Hepatocyte (in vitro differentiated cells): ENCODE results near the gene RASAL3. TPM values are rescaled to one million over a fixed set of nuclear protein-coding genes. Genes with fewer than 3 reads are reported as not detected.

ENCODE experiments used
- DNase-seq: peaks from one replicate; pipeline ENCODE4 v3.0.0-alpha.2; 2016; ENCODE audit warnings: low spot score
- H2AFZ ChIP-seq: fragments of 200-600 bp; sonication (generic); 2 replicates; pipeline ENCODE4 v1.6.0; 2016; ENCODE audit warnings: antibody characterized with exemption, mild to moderate bottlenecking
- H3K27ac ChIP-seq: fragments of 200-600 bp; sonication (generic); 2 replicates; pipeline ENCODE4 v1.5.1; 2016; ENCODE audit warnings: mild to moderate bottlenecking
- H3K27me3 ChIP-seq: fragments of 200-600 bp; sonication (generic); 2 replicates; pipeline ENCODE4 v1.6.1; 2016
- H3K36me3 ChIP-seq: fragments of 200-600 bp; sonication (generic); replicated peaks from 2 replicates; pipeline ENCODE4 v1.5.1; 2016; ENCODE audit warnings: low read depth; ENCODE audit not compliant: insufficient read depth
- H3K4me1 ChIP-seq: fragments of 200-600 bp; sonication (generic); 2 replicates; pipeline ENCODE4 v1.5.1; 2016; ENCODE audit warnings: mild to moderate bottlenecking, moderate library complexity; ENCODE audit not compliant: insufficient read depth
- H3K4me2 ChIP-seq: fragments of 200-600 bp; sonication (generic); 2 replicates; pipeline ENCODE4 v1.6.0; 2016
- H3K4me3 ChIP-seq: fragments of 200-600 bp; sonication (generic); 2 replicates; pipeline ENCODE4 v1.5.1; 2016; ENCODE audit warnings: mild to moderate bottlenecking
- H3K79me2 ChIP-seq: fragments of 200-600 bp; sonication (generic); 2 replicates; pipeline ENCODE4 v1.6.0; 2017; ENCODE audit warnings: mild to moderate bottlenecking
- H3K9me2 ChIP-seq: fragments of 200-600 bp; sonication (generic); replicated peaks from 2 replicates; pipeline ENCODE4 v1.6.0; 2017; ENCODE audit warnings: mild to moderate bottlenecking; ENCODE audit not compliant: insufficient read depth
- H3K9me3 ChIP-seq: fragments of 200-600 bp; sonication (generic); 2 replicates; pipeline ENCODE4 v1.5.1; 2016; ENCODE audit warnings: low read depth, mild to moderate bottlenecking
- H4K20me1 ChIP-seq: fragments of 200-600 bp; sonication (generic); 2 replicates; pipeline ENCODE4 v1.6.0; 2016; ENCODE audit warnings: mild to moderate bottlenecking; ENCODE audit not compliant: insufficient read depth, poor library complexity, severe bottlenecking
- EZH2 ChIP-seq: fragments of 200-600 bp; sonication (generic); IDR thresholded peaks from 2 replicates; pipeline ENCODE4 v1.6.1; 2016; ENCODE audit warnings: antibody characterized with exemption, mild to moderate bottlenecking, borderline replicate concordance
- EZH2phosphoT487 ChIP-seq: fragments of 200-600 bp; sonication (generic); IDR thresholded peaks from one replicate; pipeline ENCODE4 v1.6.1; 2018; ENCODE audit warnings: antibody characterized with exemption, mild to moderate bottlenecking, low read depth, moderate library complexity; ENCODE audit not compliant: unreplicated experiment, severe bottlenecking
- WGBS: methylation state at CpG from one replicate; pipeline ENCODE4 v1.1.6; 2016; ENCODE audit warnings: low lambda C conversion rate; ENCODE audit errors: missing lambda C conversion rate; 5-methylcytosine and 5-hydroxymethylcytosine counted together
- polyA plus RNA-seq: library from polyadenylated mRNA; unstranded; fragments of >200 nt; fragmentation: Nextera tagmentation; extraction: Ambion mirVana; gene quantifications from 2 replicates; pipeline ENCODE4 v1.2.1, GENCODE V29; 2016
- total RNA-seq: library from RNA; depleted of rRNA; stranded (reverse); fragments of >200 nt; gene quantifications from 2 replicates; pipeline ENCODE4 v1.2.3, GENCODE V29; 2014
- TF ChIP-seq, protein P1 (sequence below): fragments of 200-600 bp; sonication (generic); IDR thresholded peaks from 2 replicates; pipeline ENCODE4 v1.5.1; 2016; ENCODE audit warnings: antibody characterized with exemption, mild to moderate bottlenecking; ENCODE audit not compliant: poor library complexity

The RASAL3 gene
- total and polyA plus RNA-seq, 2 experiments from 2014 or later = 0.07 to 0.23 TPM

DNA sequence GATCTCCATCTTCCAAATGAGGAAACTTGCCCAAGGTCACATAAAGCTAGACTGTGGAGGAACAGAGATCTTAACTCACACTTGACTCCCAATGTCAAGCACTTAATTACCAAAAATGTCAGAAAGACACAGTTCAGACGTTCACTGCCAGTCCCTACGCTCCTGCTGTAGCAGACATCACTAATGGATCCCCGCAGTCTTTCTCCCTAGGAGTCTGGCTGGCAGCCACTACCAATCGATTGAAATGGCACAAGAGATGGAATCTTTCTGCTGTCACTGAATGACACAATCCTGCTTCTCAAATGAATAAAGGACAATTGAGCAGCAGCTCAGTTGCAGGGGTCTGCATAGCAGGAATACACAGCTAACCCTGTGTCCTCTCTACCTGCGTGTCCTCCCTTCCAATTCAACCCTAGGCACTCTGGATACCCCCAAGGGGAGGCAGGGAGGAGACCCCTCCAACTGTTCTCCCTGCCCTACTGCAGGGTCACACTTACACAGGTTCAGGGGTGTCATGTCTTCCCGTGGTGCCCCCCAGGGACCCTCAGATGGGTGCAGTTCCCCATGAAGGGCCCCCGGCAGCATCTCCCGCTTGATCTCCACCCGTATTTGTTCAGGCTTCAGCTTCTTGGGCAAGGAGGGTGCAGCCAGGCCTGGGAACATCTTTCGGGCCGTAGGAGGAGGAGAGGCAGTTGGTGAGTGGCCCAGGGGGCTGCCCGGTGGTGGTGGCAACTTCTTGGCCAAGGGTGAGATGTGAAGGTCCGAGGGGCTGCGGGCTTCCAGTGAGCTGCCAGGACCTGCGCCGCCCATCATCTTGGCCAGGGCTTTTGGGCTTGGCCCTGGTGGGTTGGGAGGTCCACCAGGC, 37.6 kb downstream of the RASAL3 start:
- Histone ChIP-seq H2AFZ (no peak overlapping the region), H3K27me3 (no peaks in the 10 kb centered on the region), H3K4me1 (peaks cover 10% of the 10 kb centered on the region), H3K4me2 (no peak overlapping the region), H3K9me3 (no peaks in the 10 kb centered on the region), H3K27ac (no peak overlapping the region), H4K20me1 (no peaks in the 10 kb centered on the region), H3K9me2 (no peaks in the 10 kb centered on the region), H3K79me2 (peaks cover 38% of the 10 kb centered on the region), H3K4me3 (no peak overlapping the region), H3K36me3 (no peaks in the 10 kb centered on the region)
- WGBS = 91% methylated on average over 16 of the region's 16 CpGs
- no peak for TF ChIP-seq EZH2
- no peak for TF ChIP-seq EZH2phosphoT487
- TF ChIP-seq, protein P1, sequence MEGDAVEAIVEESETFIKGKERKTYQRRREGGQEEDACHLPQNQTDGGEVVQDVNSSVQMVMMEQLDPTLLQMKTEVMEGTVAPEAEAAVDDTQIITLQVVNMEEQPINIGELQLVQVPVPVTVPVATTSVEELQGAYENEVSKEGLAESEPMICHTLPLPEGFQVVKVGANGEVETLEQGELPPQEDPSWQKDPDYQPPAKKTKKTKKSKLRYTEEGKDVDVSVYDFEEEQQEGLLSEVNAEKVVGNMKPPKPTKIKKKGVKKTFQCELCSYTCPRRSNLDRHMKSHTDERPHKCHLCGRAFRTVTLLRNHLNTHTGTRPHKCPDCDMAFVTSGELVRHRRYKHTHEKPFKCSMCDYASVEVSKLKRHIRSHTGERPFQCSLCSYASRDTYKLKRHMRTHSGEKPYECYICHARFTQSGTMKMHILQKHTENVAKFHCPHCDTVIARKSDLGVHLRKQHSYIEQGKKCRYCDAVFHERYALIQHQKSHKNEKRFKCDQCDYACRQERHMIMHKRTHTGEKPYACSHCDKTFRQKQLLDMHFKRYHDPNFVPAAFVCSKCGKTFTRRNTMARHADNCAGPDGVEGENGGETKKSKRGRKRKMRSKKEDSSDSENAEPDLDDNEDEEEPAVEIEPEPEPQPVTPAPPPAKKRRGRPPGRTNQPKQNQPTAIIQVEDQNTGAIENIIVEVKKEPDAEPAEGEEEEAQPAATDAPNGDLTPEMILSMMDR = no peak
- no peak for DNase-seq

DNA sequence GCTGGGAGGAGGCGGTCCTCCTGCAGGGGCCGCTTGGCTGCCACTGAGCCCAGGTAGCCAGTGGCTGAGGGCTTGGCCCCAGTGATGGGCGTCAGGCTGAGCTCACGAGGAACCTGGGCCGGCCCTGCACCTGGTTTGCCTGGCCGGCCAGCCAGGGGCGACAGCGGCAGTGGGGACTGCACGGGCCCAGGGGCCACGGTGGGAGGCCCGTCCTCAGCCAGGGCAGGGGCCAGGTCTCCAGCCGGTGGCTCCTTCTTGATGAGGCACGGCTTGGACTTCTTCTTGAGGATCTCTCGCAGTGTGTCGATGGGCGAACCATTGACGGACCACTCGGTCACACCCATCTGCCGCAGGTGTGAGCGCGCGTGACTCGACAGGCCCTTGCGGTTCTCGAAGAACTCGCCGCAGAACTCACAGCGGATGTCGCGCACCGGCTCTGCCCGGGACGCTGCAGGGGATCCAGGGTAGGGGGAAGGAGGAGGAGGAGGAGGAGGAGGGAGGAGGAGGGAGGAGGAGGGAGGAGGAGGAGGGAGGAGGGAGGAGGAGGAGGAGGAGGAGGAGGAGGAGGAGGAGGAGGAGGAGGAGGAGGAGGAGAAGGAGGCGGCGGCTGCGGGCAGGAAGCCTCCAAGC, 38.9 kb downstream of the RASAL3 start:
- WGBS = 98% methylated on average over 33 of the region's 36 CpGs
- H3K27me3 ChIP-seq = no peaks in the 10 kb centered on the region
- DNase-seq = no peak
- no peak overlapping the region for H3K27ac ChIP-seq
- H3K4me2 ChIP-seq = no peak overlapping the region
- no peaks in the 10 kb centered on the region for H3K9me3 ChIP-seq
- no peaks in the 10 kb centered on the region for H3K9me2 ChIP-seq
- H4K20me1 ChIP-seq = no peaks in the 10 kb centered on the region
- TF ChIP-seq EZH2 (no peak), EZH2phosphoT487 (no peak)
- TF ChIP-seq, protein P1 = no peak
- H3K36me3 ChIP-seq = no peaks in the 10 kb centered on the region
- peaks cover 26% of the 10 kb centered on the region for H3K79me2 ChIP-seq
- no peak overlapping the region for H3K4me3 ChIP-seq
- no peak overlapping the region for H2AFZ ChIP-seq
- no peaks in the 10 kb centered on the region for H3K4me1 ChIP-seq

DNA sequence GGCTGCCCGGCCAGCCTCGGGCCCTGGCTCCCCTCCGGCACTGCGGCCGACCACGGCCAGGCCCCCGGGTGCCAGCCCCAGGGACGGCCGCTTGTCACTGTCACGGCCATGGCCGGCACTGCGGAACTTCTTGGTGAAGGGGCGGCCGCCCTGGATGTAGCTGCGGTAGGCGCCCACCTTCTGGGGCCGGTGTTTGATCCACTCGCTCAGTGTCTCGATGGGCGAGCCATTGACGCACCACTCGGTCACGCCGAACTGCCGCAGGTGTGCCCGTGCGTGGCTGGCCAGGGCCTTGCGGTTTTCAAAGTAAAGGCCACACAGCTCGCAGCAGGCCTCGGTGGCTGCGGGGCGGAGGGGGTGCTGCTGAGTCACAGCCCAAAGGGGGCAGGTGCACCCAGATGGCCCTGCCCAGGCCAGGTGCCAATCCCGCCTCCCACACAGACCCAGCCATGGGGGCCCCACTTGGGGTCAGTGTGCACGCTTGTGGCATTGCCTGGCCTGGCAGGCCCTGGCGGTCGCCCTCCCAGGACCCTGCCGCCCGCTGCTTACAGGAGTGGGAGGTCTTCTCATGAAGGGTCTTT, 39.6 kb downstream of the RASAL3 start:
- Histone ChIP-seq H3K4me2 (no peak overlapping the region), H3K27ac (no peak overlapping the region), H3K9me2 (no peaks in the 10 kb centered on the region), H2AFZ (no peak overlapping the region), H3K27me3 (no peaks in the 10 kb centered on the region), H3K9me3 (no peaks in the 10 kb centered on the region), H3K36me3 (no peaks in the 10 kb centered on the region), H3K4me1 (no peaks in the 10 kb centered on the region), H4K20me1 (no peaks in the 10 kb centered on the region), H3K4me3 (no peak overlapping the region), H3K79me2 (peaks cover 19% of the 10 kb centered on the region)
- 98% methylated on average over 38 of the region's 38 CpGs for WGBS
- TF ChIP-seq EZH2 (no peak), EZH2phosphoT487 (no peak)
- TF ChIP-seq, protein P1 = no peak
- no peak for DNase-seq
